Measurements from ENCODE around the gene SLC2A8. TPM values are rescaled to one million over a fixed set of nuclear protein-coding genes. Genes with fewer than 3 reads are reported as not detected.

The SLC2A8 gene
- total and polyA plus RNA-seq, 2 donors (not counting 1 experiment from before 2014, with no cell fraction given), result 8.3 to 14.2 TPM

DNA sequence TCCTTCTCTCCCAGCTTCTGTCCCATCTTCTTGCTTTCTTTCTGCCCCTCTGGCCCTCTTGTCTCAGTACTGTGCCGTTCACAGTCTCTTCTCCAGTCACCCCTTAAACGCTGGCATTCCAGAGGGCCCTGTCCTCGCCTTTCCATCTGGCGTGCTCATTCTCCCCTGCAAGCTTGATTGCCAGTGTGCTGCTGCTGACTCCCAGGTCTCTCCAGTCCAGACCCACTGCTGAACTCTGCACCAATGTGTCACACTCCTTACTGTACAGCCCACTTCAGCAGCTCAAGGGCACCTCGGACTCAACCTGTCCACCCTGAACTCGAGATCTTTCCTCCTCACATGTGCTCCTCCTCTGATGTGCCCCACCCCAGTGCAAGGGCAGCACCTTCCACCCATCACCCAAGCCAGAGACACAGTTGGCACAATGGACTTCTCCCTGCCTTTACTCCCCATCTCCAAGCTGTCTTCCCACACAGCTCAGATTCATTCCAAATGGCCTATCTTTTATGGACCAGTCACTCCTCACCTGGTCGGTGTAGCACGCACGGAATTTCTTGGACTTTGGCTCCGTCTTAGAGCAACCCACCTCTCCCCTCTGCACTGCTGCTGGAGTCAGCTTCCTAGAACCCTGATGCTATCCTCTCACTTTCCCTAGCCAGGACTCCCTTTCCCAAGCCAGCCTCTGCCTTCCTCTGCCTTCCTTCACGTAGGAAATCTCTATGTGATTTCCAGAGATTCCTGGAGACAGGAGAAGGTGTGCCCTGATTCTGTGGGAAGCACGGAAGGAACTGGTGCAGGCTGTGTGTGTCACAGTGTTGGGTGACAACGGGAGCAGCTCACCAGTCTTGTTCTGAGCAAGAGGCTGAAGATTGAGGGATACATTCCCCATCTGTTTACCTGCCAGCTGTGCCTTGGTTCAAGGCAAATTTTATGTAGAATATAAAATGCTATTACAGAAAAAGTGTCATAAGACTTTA lies 26.0 kb upstream of the SLC2A8 start:
- H3K27ac Mint-ChIP-seq, result no peak overlapping the region
- H3K27me3 ChIP-seq (replicated peaks in 1 of 4; ENCODE audit: control extremely low read depth in 1 of 4, control insufficient read depth in 3 of 4, insufficient read depth in 4 of 4, low read length in 3 of 4), result peaks cover 0 to 15% (median 0%) of the 10 kb centered on the region in 4 experiments
- no peaks in the 10 kb centered on the region for H4K20me1 ChIP-seq (ENCODE audit: control insufficient read depth, insufficient read depth, low read length, poor library complexity, severe bottlenecking)
- ATAC-seq (ENCODE audit: low read depth) (no peak), DNase-seq (no peak)
- no peak overlapping the region for H3K4me3 ChIP-seq (ENCODE audit: control extremely low read depth in 1 of 5, extremely low read depth in 1 of 5, insufficient read depth in 1 of 5, low read depth in 2 of 5, low read length in 4 of 5)
- no peak overlapping the region for H2AFZ ChIP-seq (ENCODE audit: insufficient read depth, low read depth, low read length, poor library complexity, severe bottlenecking)
- H3K27ac ChIP-seq (ENCODE audit: low read length in 2 of 2), result no peak overlapping the region
- no peak overlapping the region for H3K4me2 ChIP-seq (replicated peaks; ENCODE audit: low read depth, low read length, poor library complexity, severe bottlenecking)
- H3K9ac ChIP-seq (ENCODE audit: low read length), result no peak overlapping the region
- no peaks in the 10 kb centered on the region for H3K4me1 Mint-ChIP-seq
- no peaks in the 10 kb centered on the region for H3K9me3 Mint-ChIP-seq (ENCODE audit: insufficient read depth)
- H3K9me3 ChIP-seq (ENCODE audit: control extremely low read depth in 1 of 3, control insufficient read depth in 2 of 3, insufficient read depth in 1 of 3, low read length in 2 of 3), result no peaks in the 10 kb centered on the region
- CTCF ChIA-PET, result no interaction called here
- WGBS (ENCODE audit: insufficient coverage), result 94% methylated on average over 12 of the region's 13 CpGs
- H3K4me1 ChIP-seq (ENCODE audit: control insufficient read depth in 2 of 2, insufficient read depth in 2 of 2, low read length in 2 of 2), result no peaks in the 10 kb centered on the region
- H3K36me3 ChIP-seq (replicated peaks in 1 of 2; ENCODE audit: control extremely low read depth in 1 of 2, control insufficient read depth in 1 of 2, extremely low read depth in 1 of 2, insufficient read depth in 2 of 2, low read length in 1 of 2), result no peaks in the 10 kb centered on the region
- TF ChIP-seq EZH2 (IDR thresholded peaks at IDR 0.05; ENCODE audit: borderline replicate concordance, insufficient read depth, low read depth, low read length, poor library complexity, severe bottlenecking), result no peak
- TF ChIP-seq, protein P1, sequence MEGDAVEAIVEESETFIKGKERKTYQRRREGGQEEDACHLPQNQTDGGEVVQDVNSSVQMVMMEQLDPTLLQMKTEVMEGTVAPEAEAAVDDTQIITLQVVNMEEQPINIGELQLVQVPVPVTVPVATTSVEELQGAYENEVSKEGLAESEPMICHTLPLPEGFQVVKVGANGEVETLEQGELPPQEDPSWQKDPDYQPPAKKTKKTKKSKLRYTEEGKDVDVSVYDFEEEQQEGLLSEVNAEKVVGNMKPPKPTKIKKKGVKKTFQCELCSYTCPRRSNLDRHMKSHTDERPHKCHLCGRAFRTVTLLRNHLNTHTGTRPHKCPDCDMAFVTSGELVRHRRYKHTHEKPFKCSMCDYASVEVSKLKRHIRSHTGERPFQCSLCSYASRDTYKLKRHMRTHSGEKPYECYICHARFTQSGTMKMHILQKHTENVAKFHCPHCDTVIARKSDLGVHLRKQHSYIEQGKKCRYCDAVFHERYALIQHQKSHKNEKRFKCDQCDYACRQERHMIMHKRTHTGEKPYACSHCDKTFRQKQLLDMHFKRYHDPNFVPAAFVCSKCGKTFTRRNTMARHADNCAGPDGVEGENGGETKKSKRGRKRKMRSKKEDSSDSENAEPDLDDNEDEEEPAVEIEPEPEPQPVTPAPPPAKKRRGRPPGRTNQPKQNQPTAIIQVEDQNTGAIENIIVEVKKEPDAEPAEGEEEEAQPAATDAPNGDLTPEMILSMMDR (IDR thresholded peaks at IDR 0.05), result no peak
- H3K79me2 ChIP-seq (ENCODE audit: control insufficient read depth, insufficient read depth, low read length), result no peaks in the 10 kb centered on the region
- POLR2A ChIA-PET, result no interaction called here
- peaks cover 19% of the 10 kb centered on the region for H3K27me3 Mint-ChIP-seq
- intact Hi-C loops (cut with micrococcal nuclease), result no loop called here
- H3K4me3 Mint-ChIP-seq, result no peak overlapping the region

DNA sequence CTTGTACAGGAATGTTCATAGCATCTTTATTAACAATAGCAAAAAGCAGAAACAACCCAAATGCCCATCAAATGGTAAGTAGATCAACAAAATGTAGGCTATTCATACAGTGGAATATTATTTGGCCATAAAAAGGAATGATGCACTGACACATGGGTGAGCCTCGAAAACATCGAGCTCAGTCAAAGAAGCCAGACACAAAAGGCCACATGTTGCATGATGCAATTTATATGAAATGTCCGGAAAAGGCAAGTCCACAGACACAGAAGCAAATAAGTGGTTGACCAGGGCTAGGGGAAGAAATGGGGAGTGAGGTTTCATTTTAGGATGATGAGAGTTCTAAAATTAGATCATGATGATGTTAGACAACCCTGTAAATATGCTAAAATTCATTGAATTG lies 16.5 kb upstream of the SLC2A8 start:
- Histone ChIP-seq H3K9ac (ENCODE audit: low read length) (no peak overlapping the region), H3K4me1 (ENCODE audit: control insufficient read depth in 2 of 2, insufficient read depth in 2 of 2, low read length in 2 of 2) (no peaks in the 10 kb centered on the region), H3K79me2 (ENCODE audit: control insufficient read depth, insufficient read depth, low read length) (no peaks in the 10 kb centered on the region), H3K27ac (ENCODE audit: low read length in 2 of 2) (no peak overlapping the region), H3K9me3 (ENCODE audit: control extremely low read depth in 1 of 3, control insufficient read depth in 2 of 3, insufficient read depth in 1 of 3, low read length in 2 of 3) (peaks cover 0 to 8% (median 0%) of the 10 kb centered on the region in 3 donors), H3K36me3 (replicated peaks in 1 of 2; ENCODE audit: control extremely low read depth in 1 of 2, control insufficient read depth in 1 of 2, extremely low read depth in 1 of 2, insufficient read depth in 2 of 2, low read length in 1 of 2) (no peaks in the 10 kb centered on the region), H4K20me1 (ENCODE audit: control insufficient read depth, insufficient read depth, low read length, poor library complexity, severe bottlenecking) (no peaks in the 10 kb centered on the region), H3K4me3 (ENCODE audit: control extremely low read depth in 1 of 5, extremely low read depth in 1 of 5, insufficient read depth in 1 of 5, low read depth in 2 of 5, low read length in 4 of 5) (no peak overlapping the region), H2AFZ (ENCODE audit: insufficient read depth, low read depth, low read length, poor library complexity, severe bottlenecking) (no peak overlapping the region), H3K27me3 (replicated peaks in 1 of 4; ENCODE audit: control extremely low read depth in 1 of 4, control insufficient read depth in 3 of 4, insufficient read depth in 4 of 4, low read length in 3 of 4) (peaks cover 0 to 10% (median 4%) of the 10 kb centered on the region in 4 experiments), H3K4me2 (replicated peaks; ENCODE audit: low read depth, low read length, poor library complexity, severe bottlenecking) (no peak overlapping the region)
- no peak overlapping the region for H3K4me3 Mint-ChIP-seq
- H3K9me3 Mint-ChIP-seq (ENCODE audit: insufficient read depth), result no peaks in the 10 kb centered on the region
- POLR2A ChIA-PET, result no interaction called here
- ATAC-seq (ENCODE audit: low read depth), result no peak
- WGBS (ENCODE audit: insufficient coverage), result 92% methylated on average over 3 of the region's 3 CpGs
- CTCF ChIA-PET, result no interaction called here
- DNase-seq, result no peak
- intact Hi-C loops (cut with micrococcal nuclease), result no loop called here
- TF ChIP-seq, protein P1 (IDR thresholded peaks at IDR 0.05), result no peak
- no peak for TF ChIP-seq EZH2 (IDR thresholded peaks at IDR 0.05; ENCODE audit: borderline replicate concordance, insufficient read depth, low read depth, low read length, poor library complexity, severe bottlenecking)
- H3K4me1 Mint-ChIP-seq, result no peaks in the 10 kb centered on the region
- peaks cover 20% of the 10 kb centered on the region for H3K27me3 Mint-ChIP-seq
- H3K27ac Mint-ChIP-seq, result no peak overlapping the region
